ENCODE measurements around the gene TRAPPC10.

The TRAPPC10 gene

DNA sequence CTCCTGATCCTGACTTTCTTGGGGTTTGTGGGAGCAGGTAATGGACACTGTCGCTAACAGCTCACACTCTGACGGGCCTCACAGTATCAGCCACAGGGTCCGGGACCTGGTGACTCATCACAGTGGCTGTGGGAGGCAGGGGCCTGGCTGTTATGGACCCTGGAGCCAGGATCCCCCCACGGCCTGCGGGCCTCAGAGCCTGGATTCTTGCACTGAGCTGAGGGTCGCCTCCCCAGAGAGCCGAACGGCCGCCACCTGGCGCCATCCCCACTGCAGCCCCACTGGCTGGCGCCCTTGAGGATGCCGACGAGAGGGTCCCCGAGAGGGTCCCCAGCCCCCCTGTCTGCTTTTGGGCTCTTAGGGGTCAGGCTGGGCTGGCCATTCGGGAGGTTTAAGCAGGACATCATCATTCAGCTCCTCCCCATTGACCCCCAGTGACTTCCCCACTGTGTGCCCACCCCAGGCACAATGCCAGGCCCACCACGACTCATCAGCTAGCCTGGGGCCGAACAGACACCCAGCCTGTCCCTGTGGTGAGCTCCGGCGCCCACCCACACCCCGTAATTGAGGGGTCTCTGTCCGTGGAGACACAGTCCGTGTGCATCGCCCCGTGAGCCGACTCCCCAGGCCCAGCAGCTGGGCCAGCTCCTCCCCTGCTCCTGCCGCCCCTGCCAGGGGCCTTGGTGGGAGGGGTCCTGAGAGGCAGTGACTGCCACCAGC lies 30.8 kb upstream of the TRAPPC10 start:
- in situ Hi-C loops (cut with HindIII; ENCODE audit: low pct_ligation_motif_present, low pct_unique_long_range_greater_than_20kb, low sequenced_read_pairs), result no loop called here
- DNase-seq, result no peak

- in situ Hi-C loops (cut with HindIII; ENCODE audit: low pct_ligation_motif_present, low pct_unique_long_range_greater_than_20kb, low sequenced_read_pairs), result no loop called here
- DNase-seq, result no peak
Observed at GRCh38 chr21:43981871-43982210, 30.3 kb upstream of the TRAPPC10 start.

GRCh38 chr21:43982489-43983078 lies 29.5 kb upstream of the TRAPPC10 start:
- DNase-seq, result no peak
- in situ Hi-C loops (cut with HindIII; ENCODE audit: low pct_ligation_motif_present, low pct_unique_long_range_greater_than_20kb, low sequenced_read_pairs), result no loop called here

- in situ Hi-C loops (cut with HindIII; ENCODE audit: low pct_ligation_motif_present, low pct_unique_long_range_greater_than_20kb, low sequenced_read_pairs), result no loop called here
- DNase-seq, result no peak
Observed at GRCh38 chr21:43983390-43983789, 28.7 kb upstream of the TRAPPC10 start.

DNA sequence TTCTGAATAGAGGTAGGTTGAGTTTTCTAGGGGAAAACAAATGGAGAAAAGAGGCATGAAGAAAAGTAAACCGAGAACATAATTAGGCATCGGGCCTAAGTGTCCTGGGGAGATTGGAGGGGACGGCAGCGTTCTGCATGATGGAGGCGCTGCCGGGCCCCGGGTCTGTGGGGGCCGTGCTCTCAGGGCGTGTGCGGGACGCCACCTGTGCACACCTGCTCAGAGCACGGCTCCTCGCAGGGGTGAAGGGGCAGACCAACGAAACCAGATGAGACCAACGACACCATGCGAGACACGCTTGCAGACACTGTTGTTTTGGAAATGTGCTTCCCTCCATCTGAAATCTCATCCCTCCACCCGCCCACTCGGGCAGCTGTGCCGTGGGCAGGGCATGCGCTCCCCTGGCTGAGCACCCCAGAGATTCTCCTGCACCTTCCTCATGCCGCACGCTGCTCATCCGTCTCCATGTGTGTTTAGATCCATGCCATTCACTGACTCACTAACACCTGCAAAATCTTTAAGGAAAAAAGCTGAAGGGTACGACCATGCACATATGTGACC lies 28.2 kb upstream of the TRAPPC10 start:
- in situ Hi-C loops (cut with HindIII; ENCODE audit: low pct_ligation_motif_present, low pct_unique_long_range_greater_than_20kb, low sequenced_read_pairs), result no loop called here
- DNase-seq, result no peak

DNA sequence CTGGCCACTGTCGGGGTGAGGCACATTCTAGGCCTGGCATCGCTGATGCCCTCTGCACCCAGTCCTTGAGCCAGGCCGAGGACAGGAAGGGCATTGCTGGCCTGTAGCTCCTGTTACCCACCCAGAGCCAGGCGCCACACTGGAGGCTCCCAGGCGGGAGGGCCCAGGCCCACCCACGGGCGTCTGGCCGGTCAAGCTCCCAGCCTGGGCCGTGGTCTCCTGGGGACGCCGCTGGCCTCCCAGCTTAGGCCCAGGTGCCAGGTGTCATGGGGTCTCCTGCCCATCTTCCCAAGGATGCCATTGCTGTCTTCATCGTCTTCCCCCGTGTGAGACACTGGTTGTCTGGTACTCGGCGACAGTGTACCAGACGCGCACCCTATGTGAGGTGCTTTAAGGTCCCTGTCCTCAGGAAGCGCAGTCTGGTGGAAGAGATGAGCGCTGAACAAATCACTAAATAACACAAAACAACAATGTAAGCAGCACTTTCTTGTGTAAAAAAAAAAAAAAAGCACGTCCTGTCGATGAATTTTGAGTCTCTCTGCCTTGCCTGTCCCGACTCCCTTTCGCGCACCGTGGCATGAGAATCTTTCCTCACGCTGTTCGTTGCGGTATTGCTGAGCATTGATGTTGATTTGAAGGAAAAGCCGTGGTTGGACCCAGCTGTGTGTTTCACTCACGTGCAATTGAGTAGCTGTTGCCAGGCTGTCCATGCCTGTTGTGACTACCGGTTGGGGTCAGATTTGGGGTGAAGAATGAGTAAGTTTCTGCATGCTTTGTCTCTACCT lies 27.0 kb upstream of the TRAPPC10 start:
- no peak for DNase-seq
- in situ Hi-C loops (cut with HindIII; ENCODE audit: low pct_ligation_motif_present, low pct_unique_long_range_greater_than_20kb, low sequenced_read_pairs), result no loop called here

- DNase-seq, result no peak
- in situ Hi-C loops (cut with HindIII; ENCODE audit: low pct_ligation_motif_present, low pct_unique_long_range_greater_than_20kb, low sequenced_read_pairs), result no loop called here
Observed at GRCh38 chr21:43985690-43986251, 26.3 kb upstream of the TRAPPC10 start.

DNA sequence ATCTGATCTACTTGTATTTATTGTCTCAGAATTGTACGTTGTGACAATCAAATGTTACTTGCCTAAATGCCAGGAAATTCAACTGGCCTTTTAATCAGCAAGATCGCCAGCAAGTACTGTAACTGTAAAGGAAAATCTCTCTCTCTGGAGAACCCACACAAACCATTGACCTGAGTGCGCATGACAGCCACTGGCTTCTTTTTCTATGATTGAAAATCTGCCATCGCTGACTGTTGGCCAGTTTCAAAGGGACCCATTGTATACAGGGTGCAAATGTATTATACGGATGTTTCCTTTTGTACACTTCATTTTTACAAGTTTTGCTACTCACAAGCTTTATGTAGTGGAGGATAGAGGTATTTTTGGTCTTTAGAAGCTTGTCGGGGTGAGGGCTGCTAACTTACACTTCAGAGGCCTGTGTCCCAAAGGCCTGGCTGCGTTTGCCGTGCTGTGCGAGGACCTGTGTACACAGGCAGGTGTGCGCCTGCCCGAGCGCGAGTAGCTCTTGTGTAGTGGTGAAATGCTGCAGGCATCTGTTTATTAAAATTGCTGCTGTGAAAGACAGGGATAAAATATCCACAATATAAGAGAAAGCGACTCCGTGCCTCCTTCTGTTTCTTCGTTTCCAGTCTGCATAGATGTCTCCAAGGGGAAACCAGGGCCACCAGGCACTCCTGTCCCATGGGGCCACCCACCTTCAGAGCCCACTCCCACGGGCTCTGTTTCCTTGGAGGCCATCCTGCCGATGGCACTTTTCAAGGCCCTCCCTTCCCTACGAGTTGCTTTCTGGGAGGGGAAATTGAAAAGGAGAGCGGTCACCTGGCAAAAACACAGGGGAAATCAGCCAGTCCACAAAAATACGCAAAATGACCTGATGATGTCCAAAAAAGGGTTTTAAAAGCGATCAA lies 25.3 kb upstream of the TRAPPC10 start:
- in situ Hi-C loops (cut with HindIII; ENCODE audit: low pct_ligation_motif_present, low pct_unique_long_range_greater_than_20kb, low sequenced_read_pairs), result no loop called here
- no peak for DNase-seq

GRCh38 chr21:43987509-43987908 lies 24.6 kb upstream of the TRAPPC10 start:
- in situ Hi-C loops (cut with HindIII; ENCODE audit: low pct_ligation_motif_present, low pct_unique_long_range_greater_than_20kb, low sequenced_read_pairs), result no loop called here

GRCh38 chr21:43988016-43988415 lies 24.1 kb upstream of the TRAPPC10 start:
- DNase-seq, result no peak
- in situ Hi-C loops (cut with HindIII; ENCODE audit: low pct_ligation_motif_present, low pct_unique_long_range_greater_than_20kb, low sequenced_read_pairs), result no loop called here

More at GRCh38 chr21:43987509-43987908, 24.6 kb upstream of the TRAPPC10 start:
- no peak for DNase-seq

- in situ Hi-C loops (cut with HindIII; ENCODE audit: low pct_ligation_motif_present, low pct_unique_long_range_greater_than_20kb, low sequenced_read_pairs), result no loop called here
- no peak for DNase-seq
Observed at GRCh38 chr21:43988506-43989230, 23.4 kb upstream of the TRAPPC10 start.

DNA sequence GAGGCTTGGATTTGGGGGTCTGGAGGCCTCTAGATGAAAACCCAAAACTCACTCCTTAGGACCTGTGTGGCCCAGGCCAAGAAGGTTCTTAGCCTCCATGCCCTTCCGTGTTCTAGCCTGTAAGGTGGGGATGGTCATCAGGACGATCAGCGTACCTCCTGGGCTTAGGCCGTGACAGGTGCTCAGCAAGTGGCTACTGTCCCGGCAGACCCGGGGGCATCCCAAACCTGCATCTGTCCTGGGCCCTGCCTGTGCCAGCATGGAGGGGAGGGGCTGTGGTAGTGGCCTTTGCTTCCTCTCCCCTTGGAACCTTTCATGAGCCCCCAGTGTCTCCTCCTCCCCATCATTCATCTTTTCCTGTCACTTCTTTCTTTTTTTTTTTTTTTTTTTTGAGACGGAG lies 22.7 kb upstream of the TRAPPC10 start:
- in situ Hi-C loops (cut with HindIII; ENCODE audit: low pct_ligation_motif_present, low pct_unique_long_range_greater_than_20kb, low sequenced_read_pairs), result no loop called here
- DNase-seq, result no peak

DNA sequence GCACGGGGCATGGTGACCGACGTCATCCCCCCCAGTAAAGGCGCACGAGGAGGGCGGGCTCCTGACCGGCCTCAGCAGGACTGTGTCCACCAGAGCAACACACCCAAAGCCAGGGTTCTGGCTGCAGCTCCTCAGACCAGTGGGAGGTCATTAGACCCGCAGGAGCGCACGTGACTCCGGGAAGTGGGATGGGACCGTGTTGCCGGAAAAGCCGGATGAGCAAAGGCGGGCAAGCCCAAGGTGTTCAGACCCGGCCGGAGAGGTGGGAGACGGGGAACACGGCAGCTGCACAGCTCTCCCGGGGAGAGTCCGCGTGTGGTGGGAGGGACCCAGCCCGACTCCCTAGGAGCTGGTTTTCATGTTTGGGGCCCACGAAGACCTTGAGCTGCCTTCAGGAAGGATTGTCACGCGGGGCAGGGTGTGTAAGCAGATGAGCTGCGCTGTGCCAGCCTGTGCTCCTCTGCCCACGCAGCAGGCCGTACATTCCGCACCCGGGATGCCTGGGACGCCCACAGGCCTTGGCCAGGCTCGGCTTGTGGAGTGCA lies 20.6 kb upstream of the TRAPPC10 start:
- in situ Hi-C loops (cut with HindIII; ENCODE audit: low pct_ligation_motif_present, low pct_unique_long_range_greater_than_20kb, low sequenced_read_pairs), result no loop called here
- DNase-seq, result no peak

GRCh38 chr21:43992121-43992520 lies 20.0 kb upstream of the TRAPPC10 start:
- no peak for DNase-seq
- in situ Hi-C loops (cut with HindIII; ENCODE audit: low pct_ligation_motif_present, low pct_unique_long_range_greater_than_20kb, low sequenced_read_pairs), result no loop called here

DNA sequence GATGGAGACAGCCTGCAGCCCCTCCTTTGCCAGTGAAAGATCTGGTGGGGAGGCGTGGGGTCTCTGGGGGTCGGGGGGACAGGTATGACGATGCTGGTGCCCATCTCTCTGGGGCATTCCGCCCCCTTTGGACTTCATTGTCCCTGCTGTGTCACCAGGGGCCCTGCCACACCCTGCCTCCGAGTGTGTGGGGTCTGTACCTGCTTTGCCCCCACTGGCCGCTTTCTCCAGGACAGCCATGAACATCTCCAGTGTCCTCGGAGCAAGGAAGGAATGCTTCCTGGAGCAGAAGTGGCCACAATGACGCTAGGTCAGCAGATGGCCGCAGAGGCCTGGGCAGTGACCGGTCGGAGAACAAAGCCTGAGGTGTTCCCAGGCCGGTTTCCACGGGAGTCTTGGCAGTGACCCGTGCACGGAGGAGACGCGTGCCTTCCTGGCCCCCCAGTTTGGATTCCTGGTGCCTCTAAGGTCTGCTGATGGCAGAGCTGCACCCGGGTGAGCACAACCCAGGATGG lies 18.6 kb upstream of the TRAPPC10 start:
- no peak for DNase-seq
- in situ Hi-C loops (cut with HindIII; ENCODE audit: low pct_ligation_motif_present, low pct_unique_long_range_greater_than_20kb, low sequenced_read_pairs), result no loop called here

DNA sequence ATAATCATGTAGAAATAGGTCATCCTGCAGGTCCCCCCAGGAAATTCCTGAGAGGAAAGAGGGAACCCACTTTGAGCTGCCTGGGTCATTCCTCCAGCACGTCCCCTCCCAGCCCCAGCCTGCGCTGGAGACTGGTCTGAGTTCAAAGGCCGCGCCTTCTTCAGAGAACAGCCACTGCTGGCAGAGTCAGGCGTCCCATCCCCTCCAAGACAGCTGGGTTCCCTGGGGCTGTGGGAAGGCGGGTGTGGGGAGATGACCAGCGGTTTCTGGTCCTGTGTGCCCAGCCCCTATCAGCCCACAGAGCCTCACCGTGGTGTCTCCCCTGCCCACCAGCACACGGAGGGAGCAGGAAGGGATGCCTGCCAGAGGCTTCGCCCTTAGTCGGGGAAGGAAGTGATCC lies 18.0 kb upstream of the TRAPPC10 start:
- DNase-seq, result no peak
- in situ Hi-C loops (cut with HindIII; ENCODE audit: low pct_ligation_motif_present, low pct_unique_long_range_greater_than_20kb, low sequenced_read_pairs), result no loop called here

DNA sequence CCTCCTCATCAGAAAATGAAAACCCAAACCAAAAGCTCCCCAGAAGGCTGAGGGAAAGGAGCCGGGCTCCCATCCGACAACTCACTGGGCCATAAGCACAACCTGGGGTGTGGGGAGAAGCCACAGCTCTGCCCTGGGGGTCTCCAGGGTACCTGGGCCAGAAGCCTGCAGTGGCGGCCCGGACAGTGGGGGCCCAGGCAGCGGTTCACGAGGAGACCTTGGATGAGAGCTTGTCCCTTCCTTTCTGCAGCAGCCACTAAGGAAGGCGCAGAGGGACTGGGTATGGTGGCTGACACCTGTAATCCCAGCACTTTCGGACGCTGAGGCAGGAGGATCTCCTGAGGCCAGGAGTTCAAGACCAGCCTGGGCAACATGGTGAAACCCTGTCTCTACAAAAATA lies 17.5 kb upstream of the TRAPPC10 start:
- in situ Hi-C loops (cut with HindIII; ENCODE audit: low pct_ligation_motif_present, low pct_unique_long_range_greater_than_20kb, low sequenced_read_pairs), result no loop called here
- no peak for DNase-seq
